Thyroid gland (tissue), 4 donors: Measurements from ENCODE around the gene MPV17L.

ENCODE experiments used
- POLR2A ChIP-seq, 2 donors: fragments of 450-650 bp; IDR thresholded peaks; one replicate each; pipeline ENCODE4 v1.6.1; 2017; ENCODE audit warnings: antibody characterized with exemption in 2 of 2, mild to moderate bottlenecking in 2 of 2, moderate library complexity in 1 of 2
- TF ChIP-seq, protein P1 (sequence below), 6 experiments: fragments of 200-600 bp in 3 of 6; fragments of 450-650 bp in 3 of 6; sonication (generic) in 3 of 6; IDR thresholded peaks; one replicate each; pipeline ENCODE4 v1.5.1; 2016 to 2019; ENCODE audit warnings: antibody characterized with exemption in 6 of 6, mild to moderate bottlenecking in 2 of 6, inconsistent platforms in 1 of 6, moderate library complexity in 1 of 6

DNA sequence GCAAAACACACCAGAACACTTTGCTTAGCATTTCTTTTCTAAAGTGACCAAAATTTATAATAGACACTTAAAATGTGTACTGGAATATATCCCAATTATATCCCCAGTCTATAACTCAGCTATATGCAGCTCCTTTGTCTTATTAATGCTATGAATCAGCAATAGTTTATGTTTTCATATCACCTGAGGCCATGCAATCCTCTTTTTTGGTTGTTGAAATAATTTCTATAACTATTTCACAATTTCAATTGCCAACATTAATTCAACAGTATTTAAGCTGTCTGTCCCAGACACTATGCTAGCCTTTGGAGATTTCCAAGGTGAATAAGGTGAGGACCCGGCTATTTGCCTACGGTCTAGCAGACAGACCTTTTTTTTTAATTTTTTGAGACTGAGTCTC lies 21.6 kb downstream of the MPV17L start:
- TF ChIP-seq, protein P1, sequence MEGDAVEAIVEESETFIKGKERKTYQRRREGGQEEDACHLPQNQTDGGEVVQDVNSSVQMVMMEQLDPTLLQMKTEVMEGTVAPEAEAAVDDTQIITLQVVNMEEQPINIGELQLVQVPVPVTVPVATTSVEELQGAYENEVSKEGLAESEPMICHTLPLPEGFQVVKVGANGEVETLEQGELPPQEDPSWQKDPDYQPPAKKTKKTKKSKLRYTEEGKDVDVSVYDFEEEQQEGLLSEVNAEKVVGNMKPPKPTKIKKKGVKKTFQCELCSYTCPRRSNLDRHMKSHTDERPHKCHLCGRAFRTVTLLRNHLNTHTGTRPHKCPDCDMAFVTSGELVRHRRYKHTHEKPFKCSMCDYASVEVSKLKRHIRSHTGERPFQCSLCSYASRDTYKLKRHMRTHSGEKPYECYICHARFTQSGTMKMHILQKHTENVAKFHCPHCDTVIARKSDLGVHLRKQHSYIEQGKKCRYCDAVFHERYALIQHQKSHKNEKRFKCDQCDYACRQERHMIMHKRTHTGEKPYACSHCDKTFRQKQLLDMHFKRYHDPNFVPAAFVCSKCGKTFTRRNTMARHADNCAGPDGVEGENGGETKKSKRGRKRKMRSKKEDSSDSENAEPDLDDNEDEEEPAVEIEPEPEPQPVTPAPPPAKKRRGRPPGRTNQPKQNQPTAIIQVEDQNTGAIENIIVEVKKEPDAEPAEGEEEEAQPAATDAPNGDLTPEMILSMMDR (IDR thresholded peaks at IDR 0.05): no peak
- no peak for TF ChIP-seq POLR2A (IDR thresholded peaks at IDR 0.05)
